ENCODE data around the gene OR10H1. TPM values are rescaled to one million over a fixed set of nuclear protein-coding genes. Genes with fewer than 3 reads are reported as not detected.
"Not testable (repeated sequence)": the region's sequence is repeated elsewhere in the genome, so short reads cannot be mapped to it uniquely, and the experiment has no call there.

OR10H1 gene
- polyA plus RNA-seq, 3 donors from 2014 or later: not detected

GRCh38 chr19:15776991-15777970, 38.2 kb downstream of the OR10H1 start:
- no peak for DNase-seq
- no peaks in the 10 kb centered on the region for H3K4me1 Mint-ChIP-seq
- no peak overlapping the region for H3K27ac Mint-ChIP-seq
- no peak overlapping the region for H3K4me3 Mint-ChIP-seq
- H3K36me3 Mint-ChIP-seq: no peaks in the 10 kb centered on the region
- peaks cover 3 to 6% (median 5%) of the 10 kb centered on the region in 3 donors for H3K27me3 Mint-ChIP-seq (ENCODE audit: low read depth in 3 of 3)
- H3K9me3 Mint-ChIP-seq: peaks cover 0 to 2% (median 0%) of the 10 kb centered on the region in 6 donors

DNA sequence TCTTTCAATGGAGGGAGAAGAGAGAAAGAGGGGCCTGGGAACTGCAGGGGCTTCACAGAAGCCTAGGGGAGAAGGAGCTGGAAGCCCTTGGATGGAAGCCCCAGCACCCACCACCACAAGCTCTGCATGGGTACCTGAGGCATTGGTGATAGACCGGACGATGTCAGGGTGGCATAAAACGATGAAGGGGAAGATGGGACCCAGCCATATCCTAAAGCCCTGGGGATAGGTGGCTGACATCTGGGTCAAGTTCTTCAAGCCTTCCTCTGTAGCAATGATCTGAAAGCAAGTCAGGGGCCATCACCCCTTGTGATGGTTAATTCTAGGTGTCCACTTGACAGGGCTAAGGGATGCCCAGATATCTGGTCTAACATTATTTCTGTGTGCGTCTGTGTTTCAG, 39.2 kb downstream of the OR10H1 start:
- DNase-seq: no peak
- Mint-ChIP-seq H3K4me1 (no peaks in the 10 kb centered on the region), H3K27me3 (ENCODE audit: low read depth in 3 of 3) (peaks cover 3 to 6% (median 6%) of the 10 kb centered on the region in 3 donors), H3K36me3 (no peaks in the 10 kb centered on the region), H3K27ac (no peak overlapping the region), H3K9me3 (peaks cover 0 to 2% (median 0%) of the 10 kb centered on the region in 6 donors), H3K4me3 (no peak overlapping the region)

DNA sequence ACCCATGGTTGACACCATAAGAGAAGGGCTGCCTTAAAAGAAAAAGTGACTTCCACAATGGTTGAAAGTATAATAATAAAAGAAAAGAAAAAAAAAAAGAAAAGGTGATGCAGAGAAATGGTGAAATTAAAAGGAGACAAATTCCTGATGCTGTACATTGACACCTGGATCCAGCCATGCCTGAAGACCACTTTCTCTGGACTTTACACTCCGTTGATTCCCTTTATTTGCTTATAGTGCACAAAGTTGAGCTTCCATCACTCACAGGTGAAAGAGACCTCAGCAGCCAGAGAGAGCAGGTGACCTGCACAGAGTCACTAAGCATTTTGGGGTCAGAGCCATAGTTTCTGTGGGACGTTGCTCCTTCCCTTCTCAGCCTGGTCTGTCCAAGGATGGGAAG, 40.2 kb downstream of the OR10H1 start:
- Mint-ChIP-seq H3K27me3 (ENCODE audit: low read depth in 3 of 3) (peaks cover 3 to 9% (median 6%) of the 10 kb centered on the region in 3 donors), H3K27ac (no peak overlapping the region), H3K36me3 (no peaks in the 10 kb centered on the region), H3K9me3 (peaks cover 0 to 2% (median 0%) of the 10 kb centered on the region in 6 donors), H3K4me1 (no peaks in the 10 kb centered on the region), H3K4me3 (no peak overlapping the region)
- DNase-seq: no peak

DNA sequence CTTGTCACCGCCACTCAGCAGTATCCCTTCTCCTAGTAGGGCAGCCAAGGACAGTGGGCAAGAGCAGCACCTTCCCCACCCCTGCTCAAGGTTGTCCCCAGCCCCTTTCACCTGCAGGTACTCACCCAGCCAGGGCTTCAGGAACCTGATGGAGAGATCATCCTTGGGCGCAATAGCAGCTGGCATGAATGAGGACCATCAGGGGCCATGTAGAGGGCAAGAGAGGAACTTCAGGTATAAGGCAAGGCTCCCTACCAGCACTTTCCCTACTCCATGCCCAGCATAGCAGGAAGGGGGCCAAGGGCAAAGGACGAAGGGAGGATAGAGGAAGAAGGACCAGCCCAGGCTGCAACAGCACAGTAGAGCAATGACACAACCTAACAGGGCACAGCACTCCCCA, 41.3 kb downstream of the OR10H1 start:
- H3K36me3 Mint-ChIP-seq, H3K4me1 Mint-ChIP-seq, DNase-seq, H3K4me3 Mint-ChIP-seq, H3K27ac Mint-ChIP-seq, H3K9me3 Mint-ChIP-seq: not testable (repeated sequence)
- peaks cover 2 to 15% (median 6%) of the 10 kb centered on the region in 3 donors for H3K27me3 Mint-ChIP-seq (ENCODE audit: low read depth in 3 of 3)

DNA sequence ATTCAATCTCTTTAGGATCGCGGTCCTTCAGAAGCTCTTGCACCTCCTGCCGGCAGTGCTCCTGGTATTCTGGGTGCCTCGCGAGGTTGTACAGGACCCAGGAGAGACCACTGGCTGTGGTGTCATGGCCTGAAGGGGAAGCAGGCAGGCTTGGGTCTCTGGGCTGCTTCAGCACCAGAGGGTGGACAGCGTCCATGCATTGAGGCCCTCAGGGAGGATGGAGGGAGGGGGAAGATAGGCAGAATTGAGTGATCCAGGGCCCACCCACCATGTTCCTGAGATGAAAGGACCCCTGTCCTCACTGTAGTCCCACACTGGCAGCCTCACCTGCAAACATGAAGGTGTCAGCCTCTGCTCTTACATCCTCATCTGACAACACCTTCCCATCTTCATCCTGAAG, 45.9 kb downstream of the OR10H1 start:
- Mint-ChIP-seq H3K27ac (no peak overlapping the region), H3K4me3 (no peak overlapping the region), H3K9me3 (no peaks in the 10 kb centered on the region), H3K36me3 (no peaks in the 10 kb centered on the region), H3K27me3 (ENCODE audit: low read depth in 3 of 3) (peaks cover 2 to 24% (median 7%) of the 10 kb centered on the region in 3 donors), H3K4me1 (no peaks in the 10 kb centered on the region)
- DNase-seq: no peak

- Mint-ChIP-seq H3K9me3 (no peaks in the 10 kb centered on the region), H3K4me1 (no peaks in the 10 kb centered on the region), H3K4me3 (no peak overlapping the region), H3K36me3 (no peaks in the 10 kb centered on the region), H3K27me3 (ENCODE audit: low read depth in 3 of 3) (peaks cover 11 to 39% (median 17%) of the 10 kb centered on the region in 3 donors), H3K27ac (no peak overlapping the region)
- no peak for DNase-seq
Observed at GRCh38 chr19:15759962-15760565, 55.4 kb downstream of the OR10H1 start.

DNA sequence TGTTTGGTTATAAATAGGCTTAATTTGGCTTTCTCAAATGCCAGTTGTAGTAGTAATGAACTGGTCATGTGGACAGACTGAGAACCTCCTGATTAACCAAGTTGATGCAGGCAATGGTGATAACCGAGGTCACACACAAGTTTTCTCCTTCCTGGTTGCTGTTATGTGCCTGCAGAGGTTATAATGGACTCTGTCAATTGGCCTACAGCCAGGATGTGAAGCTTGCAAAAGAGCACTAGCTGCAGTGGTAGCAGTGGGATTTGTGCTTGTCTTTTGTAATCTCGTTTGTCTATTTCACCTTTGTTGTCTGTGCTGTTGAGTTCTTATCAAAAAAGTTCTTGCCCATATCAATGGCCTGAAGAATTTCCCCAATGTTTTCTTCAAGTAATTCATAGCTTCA, 57.1 kb downstream of the OR10H1 start:
- Mint-ChIP-seq H3K4me1 (no peaks in the 10 kb centered on the region), H3K27me3 (ENCODE audit: low read depth in 3 of 3) (peaks cover 13 to 46% (median 17%) of the 10 kb centered on the region in 3 donors), H3K9me3 (no peaks in the 10 kb centered on the region), H3K27ac (no peak overlapping the region), H3K36me3 (no peaks in the 10 kb centered on the region), H3K4me3 (no peak overlapping the region)
- DNase-seq: no peak

Other genes with a start within 250 kb of the OR10H1 start
- gene CYP4F8, start 200.4 kb downstream of the OR10H1 start, polyA plus RNA-seq: not detected
- not detected for gene CYP4F3, start 174.8 kb downstream of the OR10H1 start, polyA plus RNA-seq
- gene CYP4F12, start 142.6 kb downstream of the OR10H1 start, polyA plus RNA-seq: not detected
- gene OR10H2, start 87.6 kb downstream of the OR10H1 start, polyA plus RNA-seq: not detected
- gene OR10H3, start 77.7 kb downstream of the OR10H1 start, polyA plus RNA-seq: not detected
- gene OR10H5, start 28.0 kb downstream of the OR10H1 start, polyA plus RNA-seq: not detected
- gene CYP4F2, start 82.4 kb upstream of the OR10H1 start, polyA plus RNA-seq: not detected
- not detected for gene CYP4F11, start 118.9 kb upstream of the OR10H1 start, polyA plus RNA-seq
- not detected for gene OR10H4, start 133.3 kb upstream of the OR10H1 start, polyA plus RNA-seq